WTC11 (cell line): Measurements from ENCODE around the gene PROK1. TPM values are rescaled to one million over a fixed set of nuclear protein-coding genes. Genes with fewer than 3 reads are reported as not detected.

Experiments used
- ATAC-seq: fragments of 200-7000 bp; cut with Tn5 transposase; 2 replicates; pipeline ENCODE4 v1.10.0; 2021; ENCODE audit warnings: mild to moderate bottlenecking, moderate library complexity
- CTCF ChIA-PET: fragments of 300-600 bp; sonication (Branson Sonifier 250); formaldehyde crosslinking; loops from one replicate; lab custom pipeline; 2021; ENCODE audit warnings: antibody characterized with exemption; lab: Charles Lee
- POLR2A ChIA-PET: fragments of 350-600 bp; sonication (Branson Sonifier 250); formaldehyde crosslinking; loops from one replicate; lab custom pipeline; 2021; ENCODE audit warnings: antibody characterized with exemption; lab: Charles Lee
- DNase-seq: peaks from one replicate; pipeline ENCODE4 v3.0.0; 2021; ENCODE audit warnings: low spot score
- H3K27ac Mint-ChIP-seq: 2 replicates; pipeline ENCODE4 v1.8.0; 2021; ENCODE audit warnings: mixed read lengths
- H3K27me3 Mint-ChIP-seq: 2 replicates; pipeline ENCODE4 v1.8.0; 2021; ENCODE audit warnings: low read depth, mild to moderate bottlenecking, moderate library complexity, mixed read lengths
- H3K36me3 Mint-ChIP-seq: 2 replicates; pipeline ENCODE4 v1.8.0; 2021; ENCODE audit warnings: mixed read lengths
- H3K4me1 Mint-ChIP-seq: 2 replicates; pipeline ENCODE4 v1.8.0; 2022; ENCODE audit warnings: mixed read lengths
- H3K4me3 Mint-ChIP-seq: 2 replicates; pipeline ENCODE4 v1.8.0; 2021; ENCODE audit warnings: mild to moderate bottlenecking, moderate library complexity, mixed read lengths
- H3K9me3 Mint-ChIP-seq: 2 replicates; pipeline ENCODE4 v1.8.0; 2021; ENCODE audit warnings: mixed read lengths
- ATF2 ChIP-seq: sonication (generic); formaldehyde crosslinking; IDR thresholded peaks from 2 replicates; pipeline ENCODE4 v1.8.1; 2022; ENCODE audit warnings: low read depth, missing genetic modification reagents, borderline replicate concordance
- CREB1 ChIP-seq: sonication (generic); formaldehyde crosslinking; IDR thresholded peaks from 2 replicates; pipeline ENCODE4 v1.8.0; 2023; ENCODE audit warnings: mild to moderate bottlenecking, missing genetic modification reagents
- E2F1 ChIP-seq: sonication (generic); formaldehyde crosslinking; IDR thresholded peaks from 2 replicates; pipeline ENCODE4 v1.8.0; 2022; ENCODE audit warnings: mild to moderate bottlenecking, missing genetic modification reagents
- FOXJ3 ChIP-seq: sonication (generic); formaldehyde crosslinking; IDR thresholded peaks from 2 replicates; pipeline ENCODE4 v1.9.0; 2021; ENCODE audit warnings: missing genetic modification reagents, mild to moderate bottlenecking, borderline replicate concordance
- FOXP4 ChIP-seq: sonication (generic); formaldehyde crosslinking; IDR thresholded peaks from 2 replicates; pipeline ENCODE4 v1.8.0; 2022; ENCODE audit warnings: mild to moderate bottlenecking, missing genetic modification reagents
- GABPB1 ChIP-seq: sonication (generic); formaldehyde crosslinking; IDR thresholded peaks from 2 replicates; pipeline ENCODE4 v1.8.1; 2023; ENCODE audit warnings: mild to moderate bottlenecking, missing genetic modification reagents
- NFATC4 ChIP-seq: fragments of 250-450 bp; sonication (Bioruptor Pico); IDR thresholded peaks from 2 replicates; pipeline ENCODE4 v1.9.0; 2021; ENCODE audit warnings: mild to moderate bottlenecking
- NFYB ChIP-seq: sonication (generic); formaldehyde crosslinking; conservative IDR thresholded peaks from 2 replicates; pipeline ENCODE4 v1.8.0; 2022; ENCODE audit warnings: low read depth, missing genetic modification reagents
- NR1H2 ChIP-seq: sonication (generic); formaldehyde crosslinking; IDR thresholded peaks from 2 replicates; pipeline ENCODE4 v1.9.0; 2021; ENCODE audit warnings: mild to moderate bottlenecking, moderate library complexity, missing genetic modification reagents
- NR2C2 ChIP-seq: sonication (generic); formaldehyde crosslinking; IDR thresholded peaks from 2 replicates; pipeline ENCODE4 v1.8.0; 2022; ENCODE audit warnings: mild to moderate bottlenecking, missing genetic modification reagents
- RORB ChIP-seq: fragments of 250-450 bp; sonication (Bioruptor Pico); IDR thresholded peaks from 2 replicates; pipeline ENCODE4 v1.9.0; 2021; ENCODE audit warnings: mild to moderate bottlenecking
- SMAD3 ChIP-seq: sonication (generic); formaldehyde crosslinking; IDR thresholded peaks from 2 replicates; pipeline ENCODE4 v1.8.0; 2022; ENCODE audit warnings: missing genetic modification reagents, mild to moderate bottlenecking, borderline replicate concordance
- SOX15 ChIP-seq: fragments of 250-450 bp; sonication (Bioruptor Pico); IDR thresholded peaks from 2 replicates; pipeline ENCODE4 v1.9.0; 2021; ENCODE audit warnings: mild to moderate bottlenecking
- SP1 ChIP-seq: sonication (generic); formaldehyde crosslinking; conservative IDR thresholded peaks from 2 replicates; pipeline ENCODE4 v1.8.1; 2022; ENCODE audit warnings: missing genetic modification reagents
- TP53 ChIP-seq: sonication (generic); formaldehyde crosslinking; IDR thresholded peaks from 2 replicates; pipeline ENCODE4 v1.8.1; 2023; ENCODE audit warnings: mild to moderate bottlenecking, missing genetic modification reagents
- ZMAT4 ChIP-seq: fragments of 250-450 bp; sonication (Bioruptor Pico); IDR thresholded peaks from 2 replicates; pipeline ENCODE4 v1.9.0; 2021; ENCODE audit warnings: mild to moderate bottlenecking
- ZNF121 ChIP-seq: sonication (generic); formaldehyde crosslinking; IDR thresholded peaks from 2 replicates; pipeline ENCODE4 v1.8.0; 2023; ENCODE audit warnings: missing genetic modification reagents
- ZNF219 ChIP-seq: sonication (generic); formaldehyde crosslinking; IDR thresholded peaks from 2 replicates; pipeline ENCODE4 v1.8.0; 2023; ENCODE audit warnings: missing genetic modification reagents, mild to moderate bottlenecking, borderline replicate concordance
- ZNF425 ChIP-seq: fragments of 250-450 bp; sonication (Bioruptor Pico); conservative IDR thresholded peaks from 2 replicates; pipeline ENCODE4 v1.9.0; 2021; ENCODE audit warnings: mild to moderate bottlenecking
- total RNA-seq: library from RNA; stranded (reverse); gene quantifications from 3 replicates; pipeline ENCODE4 v1.2.3, GENCODE V29; 2021

The PROK1 gene
- total RNA-seq, 1 experiment from 2014 or later = not detected

- TF ChIP-seq FOXP4 (no peak), NFATC4 (no peak), SOX15 (CRISPR knock-in tag) (no peak), E2F1 (CRISPR knock-in tag) (no peak), SMAD3 (CRISPR knock-in tag) (no peak), RORB (no peak), TP53 (no peak)
Measured at GRCh38 chr1:110465038-110465813, 14.3 kb downstream of the PROK1 start (continued).

GRCh38 chr1:110465814-110466380 lies 14.9 kb downstream of the PROK1 start:
- no peaks in the 10 kb centered on the region for H3K36me3 Mint-ChIP-seq
- TF ChIP-seq ZNF219 (CRISPR knock-in tag) (no peak), NR2C2 (CRISPR knock-in tag) (no peak), SP1 (no peak), NFYB (CRISPR knock-in tag) (no peak), ZNF425 (no peak), FOXJ3 (CRISPR knock-in tag) (no peak), NR1H2 (CRISPR knock-in tag) (no peak), ZMAT4 (CRISPR knock-in tag) (no peak), GABPB1 (CRISPR knock-in tag) (no peak), ATF2 (CRISPR knock-in tag) (no peak), CREB1 (no peak), ZNF121 (CRISPR knock-in tag) (no peak)
- peaks cover 5% of the 10 kb centered on the region; the same call in 1 of the 2 replicates for H3K9me3 Mint-ChIP-seq
- ChIA-PET CTCF (interaction anchor here (0.6 to 8.6 kb wide), 11 partner anchors 8 to 269 kb away, joined by 3 to 105 read pairs (median 6); no protein-coding TSS in a partner anchor), POLR2A (interaction anchor here (0.7 kb wide), 1 partner anchor 30 kb away, joined by 3 read pairs; no protein-coding TSS in a partner anchor)
- no peaks in the 10 kb centered on the region for H3K4me1 Mint-ChIP-seq
- no peak overlapping the region for H3K4me3 Mint-ChIP-seq
- DNase-seq (no peak), ATAC-seq (no peak)
- no peaks in the 10 kb centered on the region for H3K27me3 Mint-ChIP-seq
- no peak overlapping the region for H3K27ac Mint-ChIP-seq
